ENCODE measurements around the gene POLR2F.

GRCh38 chr22:37986371-37986770 lies 32.9 kb downstream of the POLR2F start:
- TF ChIP-seq POLR2A (IDR thresholded peaks at IDR 0.05) (no peak), EP300 (IDR thresholded peaks at IDR 0.05) (no peak)
